NB4 (cell line): ENCODE measurements around the gene TSPAN12.

Experiments used
- CTCF ChIP-seq: IDR thresholded peaks from one replicate; pipeline ENCODE4 v1.5.1; 2012; ENCODE audit warnings: low read depth, low read length
- MAX ChIP-seq: IDR thresholded peaks from 2 replicates; pipeline ENCODE4 v1.6.1; 2011; ENCODE audit warnings: low read depth, low read length
- POLR2A ChIP-seq: IDR thresholded peaks from 2 replicates; pipeline ENCODE4 v1.6.1; 2011; ENCODE audit warnings: mild to moderate bottlenecking; ENCODE audit not compliant: insufficient read length; ENCODE audit errors: extremely low read depth

- TF ChIP-seq CTCF (no peak), POLR2A (no peak), MAX (no peak)
Measured at GRCh38 chr7:120740348-120740747, 117.6 kb downstream of the TSPAN12 start.
